Parietal lobe (tissue), 1 donor: ENCODE measurements around the gene RPA4. TPM values are rescaled to one million over a fixed set of nuclear protein-coding genes. Genes with fewer than 3 reads are reported as not detected.

Experiments used
- total RNA-seq: library from RNA; depleted of rRNA; stranded (reverse); fragments of >200 nt; gene quantifications from one replicate; pipeline ENCODE4 v1.2.3, GENCODE V29; 2014

Gene RPA4
- 2.8 TPM for total RNA-seq

GRCh38 chrX:96883608-96884007 lies at the start of gene RPA4:
TSS of gene RPA4 (plus strand) at chrX:96883908. CDS start at chrX:96884311, 403 bp downstream.

Other genes starting within 250 kb of the RPA4 start
- gene DIAPH2, start 199.1 kb upstream of the RPA4 start, total RNA-seq = 20.3 TPM